Hippocampal formation (tissue), 2 donors: ENCODE measurements around the gene AKAP10.
"Not testable (repeated sequence)": the region's sequence is repeated elsewhere in the genome, so short reads cannot be mapped to it uniquely, and the experiment has no call there.

Experiments
- DNase-seq, 2 donors: peaks; one replicate each; lab custom pipeline; 2025; lab: John Stamatoyannopoulos, UW

The AKAP10 gene

DNA sequence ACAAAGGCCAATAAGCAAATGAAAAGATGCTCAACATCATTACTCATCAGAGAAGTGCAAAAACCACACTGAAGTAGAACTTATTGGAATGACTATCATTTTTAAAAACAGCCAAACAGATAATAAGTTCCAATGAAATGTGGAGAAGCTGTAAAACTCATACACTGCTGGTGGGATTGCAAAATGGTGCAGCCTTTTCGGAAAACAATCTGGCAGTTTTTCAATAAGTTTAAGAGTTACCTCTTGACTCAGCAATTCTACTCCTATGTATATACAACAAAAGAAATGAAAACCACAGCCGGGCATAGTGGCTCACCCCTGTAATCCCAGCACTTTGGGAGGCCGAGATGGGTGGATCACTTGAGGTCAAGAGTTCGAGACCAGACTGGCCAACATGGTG is 49.3 kb downstream of the AKAP10 start:
- DNase-seq, result no peak

DNA sequence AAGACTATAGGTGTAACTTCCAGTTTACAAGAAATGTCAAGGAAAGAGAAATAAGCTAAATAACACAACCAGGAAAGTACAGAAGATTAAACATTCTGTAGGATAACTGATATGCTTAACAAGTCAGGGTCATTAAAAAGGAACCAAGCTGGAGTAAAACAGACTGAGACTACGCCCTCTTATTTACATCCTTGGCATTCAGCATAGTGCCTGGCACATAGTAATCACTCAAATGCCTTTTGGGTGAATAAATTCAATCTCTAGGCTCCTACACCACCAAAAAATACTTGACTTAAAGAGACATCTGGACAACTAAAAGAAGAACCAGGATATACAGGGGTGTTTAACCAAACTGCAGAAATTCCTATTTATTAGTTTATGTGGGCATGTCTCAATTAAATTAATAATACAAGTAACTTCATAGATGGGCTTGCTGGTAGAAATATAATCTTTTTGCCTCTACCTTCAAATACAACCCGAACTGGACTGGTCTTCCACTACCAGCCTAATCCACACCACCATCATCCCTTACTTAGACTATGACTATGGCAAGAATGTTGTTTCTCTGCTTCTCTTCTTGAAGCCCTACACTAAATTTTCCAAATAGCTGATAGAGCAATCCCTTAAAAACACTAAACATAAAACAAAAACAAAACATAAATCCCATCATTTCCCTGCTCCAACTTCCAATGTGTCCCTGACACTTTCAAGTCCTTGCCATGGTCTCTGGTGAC is 62.2 kb downstream of the AKAP10 start:
- no peak for DNase-seq

DNA sequence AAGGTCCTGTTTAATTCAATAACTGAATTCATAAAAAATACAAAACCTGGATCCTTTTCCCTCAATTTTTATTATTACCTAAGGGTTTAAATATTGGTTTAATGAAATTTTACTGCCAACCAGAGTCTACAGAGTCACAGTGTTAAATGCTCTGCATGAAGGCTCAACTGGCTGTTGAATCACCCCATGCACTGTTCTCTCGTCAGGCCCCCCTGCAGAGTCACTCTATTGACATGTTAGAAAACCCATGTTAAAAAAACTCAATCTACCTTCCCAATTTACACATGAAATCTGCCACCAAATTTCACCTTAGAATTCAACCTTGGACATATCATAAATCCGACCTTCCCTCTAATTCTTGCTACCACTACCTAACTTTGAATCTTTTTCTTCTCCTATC is 66.6 kb downstream of the AKAP10 start:
- no peak for DNase-seq

DNA sequence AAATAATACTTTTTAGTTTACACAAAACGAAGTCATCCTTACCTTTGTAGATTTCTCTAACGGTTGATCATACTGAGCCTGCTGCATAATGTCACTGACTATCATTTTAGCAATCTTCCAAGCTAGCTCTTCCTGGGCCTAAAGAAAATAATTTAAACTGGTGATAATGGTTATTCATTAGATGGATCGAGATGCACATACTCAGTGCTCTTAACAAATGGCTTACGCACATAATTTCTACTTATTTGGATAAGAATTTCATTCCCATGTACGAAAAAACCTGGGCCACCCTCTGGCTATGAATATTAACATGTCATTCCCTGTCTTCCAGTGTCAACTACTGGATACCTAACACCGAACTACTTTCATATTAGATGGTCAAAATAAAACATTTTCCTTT is 68.5 kb downstream of the AKAP10 start:
- DNase-seq, result no peak

DNA sequence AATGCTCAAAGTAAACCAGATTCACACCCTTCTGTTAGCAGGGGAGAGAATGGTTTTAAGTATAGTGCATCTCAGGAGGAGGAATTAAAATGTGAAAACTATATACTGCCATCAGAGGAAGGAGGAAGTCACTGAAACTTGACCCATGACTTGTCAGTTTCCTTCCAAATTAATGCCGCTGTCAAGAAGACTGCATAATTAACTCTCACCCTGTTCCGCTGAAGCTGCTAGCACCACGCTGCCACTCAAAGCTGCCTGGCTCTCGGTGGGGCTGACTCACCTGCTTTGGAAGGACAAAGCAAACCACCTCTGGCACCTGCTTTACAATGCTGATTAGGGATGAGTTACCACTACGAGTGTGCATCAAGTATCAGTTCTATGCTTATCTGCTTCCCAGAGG is 72.1 kb downstream of the AKAP10 start:
- DNase-seq, result no peak

DNA sequence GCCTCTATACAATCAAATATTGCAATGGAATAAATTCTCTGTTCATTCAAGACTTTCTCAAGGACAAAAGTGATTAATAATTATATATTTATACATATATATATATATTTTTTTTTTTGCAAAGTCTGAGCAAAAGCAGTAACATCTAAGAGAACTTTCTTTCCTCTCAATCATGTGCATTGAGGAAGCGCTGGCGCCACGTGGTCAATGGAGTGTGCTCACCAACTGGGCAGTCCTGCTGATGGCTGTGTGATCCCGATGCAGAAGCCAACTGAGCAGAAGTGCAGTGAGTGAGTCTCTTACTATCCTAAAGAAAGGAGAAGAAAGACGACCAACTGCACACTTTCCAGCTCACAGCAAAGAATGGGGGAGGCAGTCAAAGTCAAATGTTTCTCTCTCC is 72.7 kb downstream of the AKAP10 start:
- DNase-seq, result peak; percentile 15 to 28

DNA sequence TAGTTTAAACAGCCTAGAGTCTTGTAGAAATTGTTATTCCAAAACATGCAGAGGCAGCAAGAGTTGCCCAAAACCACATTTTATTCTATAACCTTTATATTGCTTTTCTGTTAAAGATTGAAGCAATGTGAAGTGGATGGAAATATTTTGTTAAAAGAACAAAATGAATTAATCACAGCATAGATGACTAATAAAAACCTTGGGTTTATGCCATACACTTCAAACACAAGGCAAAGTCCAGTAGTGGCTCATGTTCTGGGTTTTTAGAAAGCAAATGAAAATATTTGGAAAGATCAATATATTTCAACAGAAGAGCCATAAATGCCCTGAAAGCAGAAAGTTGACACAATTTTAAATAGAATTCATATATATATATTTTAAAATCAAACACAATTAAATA is 73.2 kb downstream of the AKAP10 start:
- no peak for DNase-seq

DNA sequence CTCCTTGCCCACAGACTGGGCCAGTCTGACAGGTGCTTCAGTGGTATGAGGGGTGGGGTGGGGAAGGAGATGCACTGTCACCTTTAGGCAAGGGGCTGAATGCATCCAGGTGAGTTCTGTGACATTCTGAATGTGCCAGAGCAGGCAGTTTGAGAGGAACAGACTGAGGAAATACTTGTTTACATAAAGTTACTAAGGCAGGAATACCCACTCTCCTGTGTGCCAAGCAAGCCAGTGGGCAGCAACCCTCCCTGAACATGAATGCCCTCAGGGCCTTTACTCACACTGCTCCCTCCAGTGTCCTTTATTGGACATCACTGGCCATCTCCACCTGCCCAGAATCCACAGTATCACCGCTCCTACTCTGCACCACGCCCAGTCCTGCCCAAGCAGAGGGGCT is 76.8 kb downstream of the AKAP10 start:
- no peak for DNase-seq

DNA sequence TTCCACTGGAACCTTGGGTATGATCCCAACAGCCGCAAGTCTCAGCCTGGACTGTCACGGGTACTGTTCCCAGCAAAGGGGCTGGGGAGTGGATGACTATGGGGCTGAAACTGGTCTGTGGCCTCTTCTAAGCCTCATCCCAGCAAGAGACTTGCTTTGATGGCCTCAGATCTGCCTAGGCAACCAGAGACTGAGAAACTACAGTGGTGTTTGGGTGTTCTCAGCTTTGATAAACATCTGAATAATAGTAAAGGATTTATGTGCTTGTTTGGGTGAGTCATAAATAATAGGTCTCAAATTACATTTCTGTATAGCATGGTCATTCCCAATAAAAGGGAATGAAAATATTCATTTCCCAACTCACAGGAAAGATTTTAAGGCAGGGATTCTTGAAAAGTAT is 79.7 kb downstream of the AKAP10 start:
- DNase-seq, result no peak

DNA sequence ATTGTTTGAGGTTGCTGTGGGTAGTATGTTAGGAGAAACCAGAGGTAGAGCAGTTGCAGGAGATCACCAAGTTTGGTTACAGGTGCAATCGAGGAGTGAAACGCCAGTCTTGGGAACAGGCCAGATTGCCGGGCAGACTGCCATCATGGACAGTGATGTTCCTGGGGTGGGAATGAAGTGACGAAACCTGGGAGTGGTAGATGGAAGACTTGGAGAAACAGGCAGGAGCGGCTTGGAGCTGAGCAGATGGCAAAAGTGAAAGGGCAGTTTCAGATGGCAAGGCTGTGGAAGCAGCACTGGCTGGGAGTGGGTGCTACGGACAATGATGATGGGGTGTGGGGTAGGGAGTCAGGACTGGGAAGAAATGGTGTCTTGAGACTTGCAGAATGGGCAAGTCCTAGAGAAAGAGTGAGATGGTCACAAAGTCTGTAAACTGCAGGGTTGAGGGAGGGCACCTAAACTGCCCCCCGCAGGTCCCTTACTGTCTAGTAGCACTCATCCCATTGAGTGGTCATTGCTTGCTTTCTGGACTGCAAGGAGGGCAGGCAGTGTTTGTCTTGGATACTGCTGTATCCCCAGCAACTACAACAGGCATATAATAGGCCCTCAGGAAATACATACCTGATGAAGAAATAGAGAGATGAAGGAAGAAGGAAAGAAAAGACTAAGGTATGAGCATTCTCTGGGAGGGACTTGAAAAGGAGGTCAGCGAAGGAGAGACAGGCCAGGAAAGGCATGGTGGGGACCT is 80.4 kb downstream of the AKAP10 start:
- DNase-seq, result no peak

DNA sequence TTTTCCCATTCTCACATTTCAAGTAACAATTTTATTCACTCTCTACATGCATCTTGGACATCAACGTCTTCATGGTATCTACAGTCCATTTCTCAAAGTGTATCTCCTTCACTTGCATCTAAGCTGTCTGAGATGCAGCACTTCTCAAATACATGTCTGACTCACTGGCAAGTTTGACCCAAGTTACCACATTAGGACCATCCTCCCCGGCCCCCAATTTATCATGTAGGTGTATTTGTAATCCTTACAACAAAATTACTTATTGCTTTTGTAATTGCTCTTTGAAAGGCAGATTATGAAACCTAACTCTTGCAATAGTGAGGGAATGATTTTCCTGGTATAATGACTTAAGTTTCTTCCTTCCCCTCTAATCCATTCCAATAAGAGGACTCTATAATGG is 80.9 kb downstream of the AKAP10 start:
- DNase-seq, result no peak

DNA sequence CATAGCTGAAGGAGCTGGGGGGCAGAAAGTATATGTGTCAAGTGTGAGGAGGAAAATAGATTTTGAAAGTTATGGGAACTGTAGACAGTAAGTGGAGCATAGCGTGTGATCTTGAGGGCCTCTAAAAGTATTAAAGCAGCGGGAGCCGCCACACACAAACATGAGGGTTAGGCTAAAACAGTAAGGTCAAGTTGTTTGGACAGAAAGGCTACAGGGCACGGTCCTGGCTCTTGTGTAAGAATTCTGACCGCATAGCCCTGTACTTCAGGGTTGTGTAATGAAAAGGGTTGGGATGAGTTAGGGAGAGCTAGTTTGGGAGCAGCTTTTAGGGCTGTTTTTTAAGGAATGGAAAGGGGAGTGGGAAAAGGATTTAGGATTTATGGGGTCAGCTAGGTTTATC is 87.1 kb downstream of the AKAP10 start:
- DNase-seq, result not testable (repeated sequence)

DNA sequence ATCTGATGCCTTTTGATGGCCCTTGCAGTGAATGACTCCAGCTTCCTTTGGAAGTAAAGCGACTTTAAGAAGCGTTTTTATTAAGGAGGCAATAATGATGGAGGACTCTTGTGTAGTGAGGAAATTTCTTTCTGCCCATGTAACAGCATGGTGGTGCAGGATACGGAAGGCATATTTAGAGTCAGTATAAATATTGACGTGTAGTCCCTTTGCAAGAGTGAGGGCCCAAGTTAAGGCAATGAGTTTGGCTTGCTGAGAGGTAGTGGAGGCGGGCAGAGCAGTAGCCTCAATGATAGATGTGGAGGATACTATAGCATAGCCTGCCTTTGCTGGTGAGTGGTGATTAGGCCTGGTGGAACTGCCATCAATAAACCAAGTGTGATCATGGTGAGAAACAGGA is 87.6 kb downstream of the AKAP10 start:
- not testable (repeated sequence) for DNase-seq

DNA sequence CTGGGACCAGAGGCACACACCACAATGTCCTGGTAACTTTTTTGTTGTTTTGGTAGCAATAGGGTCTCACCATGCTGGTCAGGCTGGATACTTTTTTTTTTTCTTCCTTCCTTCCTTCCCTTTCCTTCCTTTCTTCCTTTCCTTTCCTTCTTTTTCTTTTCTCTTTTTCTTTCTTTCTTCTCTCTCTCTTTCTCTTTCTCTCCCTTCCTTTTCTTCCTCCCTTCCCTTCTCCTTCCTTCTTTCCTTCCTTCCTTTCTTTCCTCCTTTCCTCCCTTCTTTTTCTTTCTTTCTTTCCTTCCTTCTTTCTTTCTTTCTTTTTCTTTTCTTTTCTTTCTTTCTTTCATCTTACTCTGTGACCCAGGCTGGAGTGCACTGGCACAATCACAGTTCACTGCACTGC is 91.5 kb downstream of the AKAP10 start:
- DNase-seq, result no peak

DNA sequence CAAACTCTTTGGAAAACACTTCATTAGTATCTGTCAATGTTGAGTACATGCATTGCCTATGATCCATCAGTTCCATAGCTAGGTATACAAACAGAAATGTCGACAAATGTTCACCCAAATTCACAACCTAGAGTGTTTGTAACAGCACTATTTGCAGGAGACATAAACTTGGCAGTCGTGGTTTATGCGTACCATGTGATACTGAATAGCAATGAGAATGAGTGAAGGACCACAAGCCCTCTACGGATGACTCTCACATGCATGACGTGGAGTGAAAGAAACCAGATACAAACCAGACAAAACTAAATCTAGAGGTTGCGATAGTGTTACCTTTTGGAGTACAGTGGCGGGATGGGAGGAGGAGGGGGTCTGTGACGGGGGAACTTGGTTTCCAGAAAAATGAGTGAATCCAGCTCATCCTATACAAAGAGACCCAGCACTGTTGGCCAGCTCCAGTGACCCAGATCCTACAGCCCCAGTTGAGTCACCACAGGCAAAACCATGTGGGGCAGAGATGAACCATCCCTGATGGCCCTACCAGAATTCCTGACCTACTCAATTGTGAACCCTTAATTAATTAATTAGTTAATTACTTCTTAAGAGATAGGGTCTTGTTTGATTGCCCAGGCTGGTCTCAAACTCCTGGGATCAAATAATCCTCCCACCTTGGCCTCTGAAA is 94.0 kb downstream of the AKAP10 start:
- DNase-seq, result no peak

DNA sequence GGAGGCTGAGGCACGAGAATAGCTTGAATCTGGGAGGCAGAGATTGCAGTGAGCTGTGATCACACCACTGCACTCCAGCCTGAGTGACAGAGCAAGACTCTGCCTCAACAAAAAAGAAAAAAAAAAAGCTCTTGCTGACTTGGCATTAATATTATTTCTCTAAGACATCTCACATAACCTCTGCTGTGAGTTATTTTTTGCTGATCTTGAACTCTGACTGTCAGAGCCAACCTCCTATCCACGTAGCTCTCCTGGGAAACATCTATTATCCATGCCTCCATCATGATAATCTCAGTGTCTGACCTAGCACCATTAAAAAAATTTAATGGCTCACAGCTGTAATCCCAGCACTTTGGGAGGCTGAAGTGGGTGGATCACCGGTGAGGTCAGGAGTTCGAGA is 97.2 kb downstream of the AKAP10 start:
- DNase-seq, result no peak

DNA sequence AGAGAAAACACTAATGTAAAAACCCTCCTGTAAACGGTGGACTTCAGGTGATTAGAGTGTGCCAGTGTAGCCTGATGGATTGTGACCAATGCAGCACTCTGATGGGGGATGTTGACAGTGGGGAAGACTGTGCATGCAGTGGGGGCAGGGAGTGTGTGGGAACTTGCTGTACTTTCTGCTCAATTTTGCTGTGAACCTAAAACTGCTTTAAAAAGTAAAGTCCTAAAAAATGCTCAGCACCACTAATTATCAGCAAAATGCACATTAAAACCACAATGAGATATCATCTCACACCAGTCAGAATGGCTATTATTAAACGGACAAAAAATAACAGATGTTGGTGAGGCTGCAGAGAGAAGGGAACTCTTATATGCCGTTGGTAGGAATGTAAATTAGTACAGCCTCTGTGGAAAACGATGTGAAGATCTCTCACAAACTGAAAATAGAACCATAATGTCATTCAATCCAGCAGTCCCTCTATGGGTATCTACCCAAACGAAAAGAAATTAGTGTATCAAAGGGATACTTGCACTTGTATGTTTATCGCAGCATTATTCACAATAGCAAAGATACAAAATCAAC is 100.2 kb downstream of the AKAP10 start:
- DNase-seq, result no peak

DNA sequence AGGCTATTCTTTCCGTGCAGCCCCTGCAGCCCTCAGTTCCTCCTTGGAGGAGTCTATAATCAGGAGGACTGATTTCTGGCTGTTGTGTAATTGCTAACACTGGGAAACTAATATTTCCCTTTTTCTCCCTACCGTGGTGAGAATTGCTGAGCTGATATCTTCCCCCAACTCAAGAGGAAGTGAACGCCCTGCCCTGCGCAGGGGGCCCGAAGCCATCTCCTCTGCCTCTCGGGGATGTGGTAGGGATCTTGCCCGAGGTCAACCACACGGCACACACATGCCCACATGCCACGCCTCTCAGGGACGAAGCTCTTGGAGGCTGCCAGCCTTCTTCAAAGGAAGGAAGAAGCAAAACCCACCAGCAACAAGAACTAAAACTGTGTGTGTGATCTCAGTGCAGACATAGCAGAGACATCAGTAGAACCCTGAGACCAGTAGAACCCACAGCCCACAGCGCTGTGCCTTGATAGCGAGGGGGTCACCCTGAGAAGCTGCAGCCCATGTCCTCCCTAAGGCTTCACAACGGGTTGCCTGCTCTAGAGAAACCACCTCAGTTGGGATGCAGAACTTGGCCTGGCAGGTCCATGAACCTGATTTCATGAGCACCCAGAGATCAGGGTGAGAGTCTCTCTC is 101.0 kb downstream of the AKAP10 start:
- DNase-seq, result peak; percentile 26 to 32

DNA sequence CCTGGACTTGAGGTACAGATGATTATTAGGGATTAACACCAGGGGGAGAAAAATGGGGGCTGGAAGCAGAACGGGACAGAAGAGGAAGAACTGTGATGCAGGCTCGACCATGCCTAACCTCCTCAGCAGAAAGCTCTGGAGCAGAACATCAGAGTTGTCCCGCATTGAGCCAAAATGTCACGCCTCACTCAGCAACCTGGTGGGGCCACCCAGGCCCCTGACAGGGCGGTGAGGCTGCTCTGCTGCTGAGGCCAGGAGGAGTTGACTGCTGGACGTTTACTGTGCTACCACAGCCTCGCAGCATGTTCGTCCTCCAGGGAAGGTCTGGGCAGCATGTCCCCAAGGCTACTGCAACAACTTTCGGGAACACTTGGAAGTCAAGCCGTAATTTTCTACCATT is 103.4 kb downstream of the AKAP10 start:
- no peak for DNase-seq

DNA sequence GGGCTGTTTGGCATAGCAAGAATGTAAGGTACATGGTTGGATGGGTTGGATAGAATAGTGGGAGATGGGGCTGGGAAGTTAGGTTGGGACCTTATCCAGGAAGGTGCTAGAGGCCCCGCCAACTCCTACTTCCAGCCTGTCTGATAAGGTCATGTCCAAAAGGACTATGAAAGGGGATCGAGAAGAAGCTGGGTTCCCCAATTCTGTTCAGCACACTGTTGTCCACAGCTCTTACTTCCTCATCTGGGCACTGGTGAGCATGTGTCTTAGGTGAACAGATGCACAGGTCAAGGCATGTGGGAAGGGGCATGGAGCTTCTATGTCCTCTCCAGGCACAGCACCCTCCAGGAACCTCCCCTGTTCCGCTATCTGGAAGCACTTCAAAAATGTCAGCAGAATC is 104.3 kb downstream of the AKAP10 start:
- no peak for DNase-seq

DNA sequence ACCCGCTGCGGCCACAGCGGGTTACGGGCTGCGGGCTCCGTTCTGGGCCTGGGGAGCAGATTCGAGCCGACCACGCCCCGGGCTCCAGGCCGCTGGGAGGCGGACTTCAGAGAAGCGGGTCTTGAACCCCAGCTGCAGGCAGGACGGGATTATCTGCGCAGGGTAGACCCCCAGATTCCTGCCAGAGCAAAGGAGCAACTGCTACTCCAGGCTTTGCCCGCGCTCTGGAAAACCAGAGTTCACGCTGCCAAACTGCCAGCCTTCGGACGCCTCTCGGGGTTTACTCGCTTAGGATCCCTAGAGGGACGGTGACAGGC is 109.6 kb downstream of the AKAP10 start:
- DNase-seq, result no peak

DNA sequence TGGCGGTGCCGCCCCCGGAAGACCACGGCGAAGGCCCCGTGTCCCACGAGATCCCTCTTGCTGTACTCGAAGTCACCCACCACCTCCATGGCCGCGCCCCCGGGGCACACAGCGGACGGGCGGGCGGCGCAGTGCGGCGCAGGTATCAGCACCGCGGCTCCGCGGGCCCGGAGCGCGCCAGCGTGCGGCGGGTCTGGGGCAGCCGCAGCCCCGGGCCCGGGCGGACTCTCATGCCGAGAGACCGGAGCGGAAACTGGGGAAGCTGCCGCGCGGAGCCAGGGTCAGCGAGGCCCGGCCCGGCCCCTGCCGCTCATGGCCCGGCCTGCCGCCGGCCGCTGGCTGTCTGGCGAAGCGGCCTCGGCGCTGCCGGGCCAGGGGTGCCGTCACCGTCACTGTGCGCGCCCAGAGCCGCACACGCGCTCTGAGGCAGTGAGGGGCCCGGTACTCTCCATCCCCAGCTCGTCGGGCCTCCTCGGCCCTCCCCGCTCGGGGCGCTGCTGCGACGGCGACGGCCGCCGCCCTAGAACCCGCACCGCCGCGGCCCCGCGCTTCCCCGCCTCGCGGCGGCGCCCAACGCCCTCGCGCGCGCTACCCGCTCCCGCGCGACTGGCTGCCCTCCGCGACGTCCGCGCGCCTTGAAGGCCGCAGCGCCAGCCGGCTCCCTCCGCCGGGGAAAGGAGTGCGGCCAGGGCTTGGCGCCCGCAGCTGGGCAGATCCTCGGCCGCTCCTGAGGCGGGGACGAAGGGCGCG is 110.1 kb downstream of the AKAP10 start, which contains the start of gene ULK2:
ULK2 (minus strand) TSS at position 608 of the 750 bp plus-strand sequence; CDS start at position 89, 519 bp downstream.
- peak; percentile 69 to 71 for DNase-seq
